Kidney capillary endothelial cell (primary cell): ENCODE measurements around the gene PRELID3B.

Experiments
- DNase-seq: peaks from one replicate; pipeline ENCODE4 v3.0.0-alpha.2; 2018; ENCODE audit warnings: low spot score

PRELID3B gene

GRCh38 chr20:59008715-59009336 is 33.8 kb downstream of the PRELID3B start:
- no peak for DNase-seq

GRCh38 chr20:59007665-59008511 is 34.7 kb downstream of the PRELID3B start:
- DNase-seq = no peak

- peak; percentile 33 for DNase-seq
These were observed 35.5 kb downstream of the PRELID3B start, which contains the start of gene CTSZ for GRCh38 chr20:59006864-59007664. TSS of gene CTSZ (minus strand) at chr20:59007254. CDS start at chr20:59007128, 126 bp downstream.

- no peak for DNase-seq
These were observed 36.3 kb downstream of the PRELID3B start for GRCh38 chr20:59006167-59006863.

- no peak for DNase-seq
These were observed 36.9 kb downstream of the PRELID3B start for GRCh38 chr20:59005523-59006166.

GRCh38 chr20:59004763-59005522 is 37.6 kb downstream of the PRELID3B start:
- no peak for DNase-seq

GRCh38 chr20:59004493-59004762 is 38.2 kb downstream of the PRELID3B start:
- DNase-seq = no peak

GRCh38 chr20:59003836-59004492 is 38.6 kb downstream of the PRELID3B start:
- DNase-seq = no peak

GRCh38 chr20:59002874-59003399 is 39.6 kb downstream of the PRELID3B start:
- DNase-seq = no peak

- DNase-seq = no peak
These were observed 40.2 kb downstream of the PRELID3B start for GRCh38 chr20:59002388-59002787.

- DNase-seq = no peak
These were observed 41.0 kb downstream of the PRELID3B start for GRCh38 chr20:59001449-59002171.

GRCh38 chr20:59001068-59001448 is 41.5 kb downstream of the PRELID3B start:
- DNase-seq = no peak

GRCh38 chr20:59000326-59000725 is 42.3 kb downstream of the PRELID3B start:
- DNase-seq = no peak

GRCh38 chr20:58998656-58999055 is 43.9 kb downstream of the PRELID3B start:
- no peak for DNase-seq

- no peak for DNase-seq
These were observed 45.3 kb downstream of the PRELID3B start for GRCh38 chr20:58997141-58997770.

GRCh38 chr20:58996226-58996611 is 46.4 kb downstream of the PRELID3B start:
- no peak for DNase-seq

GRCh38 chr20:58995461-58996225 is 46.9 kb downstream of the PRELID3B start:
- DNase-seq = no peak
